Measurements from ENCODE around the gene EIF4E3. TPM values are rescaled to one million over a fixed set of nuclear protein-coding genes. Genes with fewer than 3 reads are reported as not detected.

Gene EIF4E3
- total RNA-seq (10 to 100 TPM; 28.5 to 72.8 (median 39.2) TPM), polyA plus RNA-seq (10 to 100 TPM; 17.7 to 26.1 TPM), total RNA-seq (35.7 reads per million, percentile 64 among the genes with 10 or more reads in this experiment)

DNA sequence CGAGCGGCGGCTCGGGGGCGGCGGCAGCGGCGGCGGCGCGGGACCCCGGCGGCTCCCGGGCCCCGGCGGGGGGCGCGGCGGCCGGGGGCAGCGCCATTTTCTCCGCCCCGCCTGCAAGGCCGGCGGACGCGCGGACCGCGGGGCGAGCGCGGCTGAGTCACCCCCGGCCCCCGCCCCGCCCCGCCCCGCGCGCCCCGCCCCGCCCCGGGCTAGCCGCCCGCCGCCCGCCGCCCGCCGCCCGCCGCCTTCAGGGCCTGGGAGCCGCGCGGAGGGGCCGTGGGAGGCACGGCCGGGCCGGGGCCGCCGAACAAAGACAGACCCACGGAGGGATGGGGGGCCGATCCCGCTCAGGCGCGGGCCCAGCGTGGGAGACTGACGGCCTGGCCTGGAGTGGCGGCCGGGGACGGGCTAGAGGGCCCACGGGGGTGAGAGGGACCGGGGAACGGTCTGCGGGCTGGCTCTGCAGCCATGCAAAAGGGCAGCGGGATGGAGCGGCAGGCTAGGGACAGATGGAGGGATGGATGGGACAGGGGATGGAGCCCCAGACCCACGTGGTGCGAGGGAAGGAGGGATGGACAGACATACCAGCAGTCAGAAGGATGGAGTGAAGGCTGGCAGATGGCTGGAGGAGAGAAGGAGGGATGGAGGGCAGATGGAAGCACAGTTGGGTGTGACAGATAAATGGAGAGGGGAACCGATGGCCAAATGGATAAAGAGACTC lies at the start of gene EIF4E3:
TSS of gene EIF4E3 (minus strand) at position 132 of the 721 bp plus-strand sequence. CDS start at position 97, 35 bp downstream.
- Histone ChIP-seq H3K36me3 (ENCODE audit: control insufficient read depth in 2 of 3, insufficient read depth in 3 of 3, low read length in 3 of 3) (peaks cover 0 to 3% (median 0%) of the 10 kb centered on the region in 3 experiments), H3K27me3 (ENCODE audit: control insufficient read depth in 2 of 2, insufficient read depth in 2 of 2, low read length in 2 of 2) (no peaks in the 10 kb centered on the region), H3K4me1 (ENCODE audit: control insufficient read depth in 2 of 2, insufficient read depth in 2 of 2, low read length in 2 of 2) (peaks cover 51 to 60% of the 10 kb centered on the region in 2 donors), H3K27ac (ENCODE audit: low read depth, low read length) (peak within 1 kb of the TSS; percentile 76), H3K9me3 (ENCODE audit: control insufficient read depth in 2 of 3, low read length in 3 of 3) (no peaks in the 10 kb centered on the region), H3K4me3 (ENCODE audit: low read length) (peak within 1 kb of the TSS; percentile 81)
- Mint-ChIP-seq H3K4me3 (peak within 1 kb of the TSS; percentile 85 to 99 (median 95)), H3K9me3 (peaks cover 0 to 1% (median 0%) of the 10 kb centered on the region in 11 donors), H3K27ac (peak within 1 kb of the TSS; percentile 84 to 98 (median 96)), H3K27me3 (no peaks in the 10 kb centered on the region), H3K36me3 (peaks cover 3 to 19% (median 8%) of the 10 kb centered on the region in 5 donors), H3K4me1 (peaks cover 60 to 81% (median 76%) of the 10 kb centered on the region in 7 donors)
- POLR2A ChIA-PET, result interaction anchor here (1.0 to 1.2 kb wide), 2 partner anchors 14 to 973 kb away, joined by 3 to 4 read pairs; no protein-coding TSS in a partner anchor
- ATAC-seq (peak; percentile 61), DNase-seq (peak in 5 of 9 donors; percentile 14 to 72 (median 33))
- CTCF ChIA-PET, result no interaction called here
- intact Hi-C loops (cut with micrococcal nuclease), result loop anchor here (2.0 to 10.0 kb wide), 10 partner anchors 57 to 1362 kb away; partner anchors contain the start of gene SHQ1 (in 1 of the 2)

- ATAC-seq (no peak), DNase-seq (no peak)
- intact Hi-C loops (cut with micrococcal nuclease), result no loop called here
- no peaks in the 10 kb centered on the region for H3K36me3 ChIP-seq (ENCODE audit: control insufficient read depth in 2 of 3, insufficient read depth in 3 of 3, low read length in 3 of 3)
- no peaks in the 10 kb centered on the region for H3K9me3 ChIP-seq (ENCODE audit: control insufficient read depth in 2 of 3, low read length in 3 of 3)
- H3K9me3 Mint-ChIP-seq, result no peaks in the 10 kb centered on the region
- H3K4me3 ChIP-seq (ENCODE audit: low read length), result no peak overlapping the region
- ChIA-PET CTCF (no interaction called here), POLR2A (no interaction called here)
- peaks cover 0 to 30% (median 11%) of the 10 kb centered on the region in 5 donors for H3K27me3 Mint-ChIP-seq
- H3K27me3 ChIP-seq (ENCODE audit: control insufficient read depth in 2 of 2, insufficient read depth in 2 of 2, low read length in 2 of 2), result no peaks in the 10 kb centered on the region
- no peak overlapping the region for H3K27ac Mint-ChIP-seq
- H3K4me3 Mint-ChIP-seq, result no peak overlapping the region
- peaks cover 0 to 3% (median 0%) of the 10 kb centered on the region in 7 donors for H3K4me1 Mint-ChIP-seq
- H3K4me1 ChIP-seq (ENCODE audit: control insufficient read depth in 2 of 2, insufficient read depth in 2 of 2, low read length in 2 of 2), result no peaks in the 10 kb centered on the region
- no peak overlapping the region for H3K27ac ChIP-seq (ENCODE audit: low read depth, low read length)
- H3K36me3 Mint-ChIP-seq, result no peaks in the 10 kb centered on the region
These were observed 46.7 kb upstream of the EIF4E3 start for GRCh38 chr3:71771884-71772283.

GRCh38 chr3:71771126-71771525 lies 45.9 kb upstream of the EIF4E3 start:
- ChIA-PET POLR2A (no interaction called here), CTCF (no interaction called here)
- DNase-seq (no peak), ATAC-seq (no peak)
- no peaks in the 10 kb centered on the region for H3K27me3 ChIP-seq (ENCODE audit: control insufficient read depth in 2 of 2, insufficient read depth in 2 of 2, low read length in 2 of 2)
- H3K4me1 ChIP-seq (ENCODE audit: control insufficient read depth in 2 of 2, insufficient read depth in 2 of 2, low read length in 2 of 2), result no peaks in the 10 kb centered on the region
- no peak overlapping the region for H3K27ac Mint-ChIP-seq
- H3K4me1 Mint-ChIP-seq, result peaks cover 0 to 1% (median 0%) of the 10 kb centered on the region in 7 donors
- no peak overlapping the region for H3K4me3 ChIP-seq (ENCODE audit: low read length)
- H3K27ac ChIP-seq (ENCODE audit: low read depth, low read length), result no peak overlapping the region
- no peak overlapping the region for H3K4me3 Mint-ChIP-seq
- H3K36me3 Mint-ChIP-seq, result no peaks in the 10 kb centered on the region
- no peaks in the 10 kb centered on the region for H3K36me3 ChIP-seq (ENCODE audit: control insufficient read depth in 2 of 3, insufficient read depth in 3 of 3, low read length in 3 of 3)
- H3K27me3 Mint-ChIP-seq, result peaks cover 0 to 30% (median 4%) of the 10 kb centered on the region in 5 donors
- no peaks in the 10 kb centered on the region for H3K9me3 ChIP-seq (ENCODE audit: control insufficient read depth in 2 of 3, low read length in 3 of 3)
- no peaks in the 10 kb centered on the region for H3K9me3 Mint-ChIP-seq
- intact Hi-C loops (cut with micrococcal nuclease), result no loop called here

GRCh38 chr3:71763426-71763825 lies 38.2 kb upstream of the EIF4E3 start:
- no peak overlapping the region for H3K27ac Mint-ChIP-seq
- CTCF ChIA-PET, result interaction anchor here (1.3 kb wide), 1 partner anchor 33 kb away, joined by 4 read pairs; no protein-coding TSS in a partner anchor
- Histone ChIP-seq H3K9me3 (ENCODE audit: control insufficient read depth in 2 of 3, low read length in 3 of 3) (no peaks in the 10 kb centered on the region), H3K27ac (ENCODE audit: low read depth, low read length) (no peak overlapping the region), H3K27me3 (ENCODE audit: control insufficient read depth in 2 of 2, insufficient read depth in 2 of 2, low read length in 2 of 2) (no peaks in the 10 kb centered on the region), H3K4me1 (ENCODE audit: control insufficient read depth in 2 of 2, insufficient read depth in 2 of 2, low read length in 2 of 2) (no peaks in the 10 kb centered on the region), H3K36me3 (ENCODE audit: control insufficient read depth in 2 of 3, insufficient read depth in 3 of 3, low read length in 3 of 3) (no peaks in the 10 kb centered on the region), H3K4me3 (ENCODE audit: low read length) (no peak overlapping the region)
- intact Hi-C loops (cut with micrococcal nuclease), result no loop called here
- ATAC-seq, result no peak
- no peak overlapping the region for H3K4me3 Mint-ChIP-seq
- POLR2A ChIA-PET, result no interaction called here
- H3K4me1 Mint-ChIP-seq, result no peaks in the 10 kb centered on the region
- peaks cover 0 to 46% (median 11%) of the 10 kb centered on the region in 5 donors for H3K27me3 Mint-ChIP-seq
- DNase-seq, result no peak
- peaks cover 0 to 4% (median 0%) of the 10 kb centered on the region in 5 donors for H3K36me3 Mint-ChIP-seq
- H3K9me3 Mint-ChIP-seq, result no peaks in the 10 kb centered on the region

GRCh38 chr3:71760140-71760539 lies 34.9 kb upstream of the EIF4E3 start:
- Histone ChIP-seq H3K4me3 (ENCODE audit: low read length) (no peak overlapping the region), H3K9me3 (ENCODE audit: control insufficient read depth in 2 of 3, low read length in 3 of 3) (no peaks in the 10 kb centered on the region), H3K27me3 (ENCODE audit: control insufficient read depth in 2 of 2, insufficient read depth in 2 of 2, low read length in 2 of 2) (no peaks in the 10 kb centered on the region), H3K36me3 (ENCODE audit: control insufficient read depth in 2 of 3, insufficient read depth in 3 of 3, low read length in 3 of 3) (no peaks in the 10 kb centered on the region), H3K27ac (ENCODE audit: low read depth, low read length) (no peak overlapping the region), H3K4me1 (ENCODE audit: control insufficient read depth in 2 of 2, insufficient read depth in 2 of 2, low read length in 2 of 2) (no peaks in the 10 kb centered on the region)
- no peaks in the 10 kb centered on the region for H3K9me3 Mint-ChIP-seq
- intact Hi-C loops (cut with micrococcal nuclease), result no loop called here
- peaks cover 0 to 6% (median 4%) of the 10 kb centered on the region in 7 donors for H3K4me1 Mint-ChIP-seq
- no peak overlapping the region for H3K4me3 Mint-ChIP-seq
- H3K27ac Mint-ChIP-seq, result no peak overlapping the region
- H3K36me3 Mint-ChIP-seq, result peaks cover 0 to 4% (median 0%) of the 10 kb centered on the region in 5 donors
- ChIA-PET POLR2A (no interaction called here), CTCF (no interaction called here)
- ATAC-seq (no peak), DNase-seq (no peak)
- peaks cover 8 to 70% (median 29%) of the 10 kb centered on the region in 5 donors for H3K27me3 Mint-ChIP-seq

GRCh38 chr3:71759401-71759800 lies 34.2 kb upstream of the EIF4E3 start:
- no peak overlapping the region for H3K27ac Mint-ChIP-seq
- DNase-seq (no peak), ATAC-seq (peak; percentile 75)
- POLR2A ChIA-PET, result no interaction called here
- peaks cover 11 to 74% (median 32%) of the 10 kb centered on the region in 5 donors for H3K27me3 Mint-ChIP-seq
- Histone ChIP-seq H3K36me3 (ENCODE audit: control insufficient read depth in 2 of 3, insufficient read depth in 3 of 3, low read length in 3 of 3) (no peaks in the 10 kb centered on the region), H3K27ac (ENCODE audit: low read depth, low read length) (no peak overlapping the region), H3K4me3 (ENCODE audit: low read length) (no peak overlapping the region), H3K27me3 (ENCODE audit: control insufficient read depth in 2 of 2, insufficient read depth in 2 of 2, low read length in 2 of 2) (no peaks in the 10 kb centered on the region), H3K9me3 (ENCODE audit: control insufficient read depth in 2 of 3, low read length in 3 of 3) (no peaks in the 10 kb centered on the region), H3K4me1 (ENCODE audit: control insufficient read depth in 2 of 2, insufficient read depth in 2 of 2, low read length in 2 of 2) (no peaks in the 10 kb centered on the region)
- no peaks in the 10 kb centered on the region for H3K9me3 Mint-ChIP-seq
- H3K36me3 Mint-ChIP-seq, result peaks cover 0 to 4% (median 0%) of the 10 kb centered on the region in 5 donors
- CTCF ChIA-PET, result interaction anchor here (0.7 kb wide), 1 partner anchor 1003 kb away, joined by 3 read pairs; no protein-coding TSS in a partner anchor
- intact Hi-C loops (cut with micrococcal nuclease), result no loop called here
- H3K4me1 Mint-ChIP-seq, result peaks cover 0 to 8% (median 6%) of the 10 kb centered on the region in 7 donors
- H3K4me3 Mint-ChIP-seq, result peak overlapping the region in 1 of 10 donors; percentile 39
